ENCODE data around the gene YIPF2.

The YIPF2 gene

DNA sequence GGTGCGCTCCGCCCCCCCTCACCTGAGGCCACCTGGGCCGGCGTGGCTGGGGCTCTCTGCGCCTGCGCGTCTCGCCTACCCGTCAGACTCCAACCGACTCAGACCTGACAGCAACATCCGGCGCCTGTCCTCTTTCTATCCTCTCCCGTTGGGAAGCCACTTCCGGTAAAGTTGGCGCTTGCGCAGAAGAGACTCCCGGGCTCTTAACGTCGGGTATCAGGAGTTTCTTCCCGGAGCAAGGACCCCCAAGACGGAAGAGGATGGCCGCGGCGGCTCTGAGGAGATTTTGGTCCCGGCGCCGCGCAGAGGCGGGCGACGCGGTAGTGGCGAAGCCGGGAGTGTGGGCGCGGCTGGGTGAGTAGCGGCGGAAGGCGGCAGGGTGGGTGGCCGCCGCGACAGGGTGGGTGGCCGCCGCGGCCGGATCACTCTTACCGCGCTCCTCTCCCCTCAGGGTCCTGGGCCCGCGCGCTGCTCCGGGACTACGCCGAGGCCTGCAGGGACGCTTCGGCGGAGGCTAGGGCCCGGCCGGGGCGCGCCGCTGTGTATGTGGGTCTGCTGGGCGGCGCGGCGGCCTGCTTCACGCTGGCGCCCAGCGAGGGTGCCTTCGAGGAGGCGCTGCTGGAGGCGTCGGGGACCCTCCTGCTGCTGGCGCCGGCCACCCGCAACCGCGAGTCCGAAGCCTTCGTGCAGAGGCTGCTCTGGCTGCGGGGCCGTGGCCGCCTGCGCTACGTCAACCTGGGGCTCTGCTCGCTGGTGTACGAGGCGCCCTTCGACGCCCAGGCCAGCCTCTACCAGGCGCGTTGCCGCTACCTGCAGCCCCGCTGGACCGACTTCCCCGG is at the start of gene YIPF2, which contains the start of gene TIMM29:
Gene YIPF2, minus strand, starts transcription at position 77 of the 839 bp plus-strand sequence. CDS start 229 bp downstream, outside the sequence.
Gene TIMM29, plus strand, starts transcription at position 249 of the 839 bp plus-strand sequence. Its CDS starts 12 bp downstream, at position 261.
- in situ Hi-C loops (cut with MboI; ENCODE audit: low sequenced_read_pairs, unreplicated experiment): no loop called here
- TF ChIP-seq CTCF (IDR thresholded peaks at IDR 0.05; ENCODE audit: borderline replicate concordance, control extremely low read depth, extremely low read depth, insufficient read depth, missing control alignments): no peak
- peak; percentile 98 for DNase-seq (ENCODE audit: low spot score)

- no peak for TF ChIP-seq CTCF (IDR thresholded peaks at IDR 0.05; ENCODE audit: borderline replicate concordance, control extremely low read depth, extremely low read depth, insufficient read depth, missing control alignments)
- DNase-seq (ENCODE audit: low spot score): no peak
- in situ Hi-C loops (cut with MboI; ENCODE audit: low sequenced_read_pairs, unreplicated experiment): no loop called here
These were observed 49.3 kb upstream of the YIPF2 start for GRCh38 chr19:10977742-10978092.

- in situ Hi-C loops (cut with MboI; ENCODE audit: low sequenced_read_pairs, unreplicated experiment): no loop called here
- TF ChIP-seq CTCF (IDR thresholded peaks at IDR 0.05; ENCODE audit: borderline replicate concordance, control extremely low read depth, extremely low read depth, insufficient read depth, missing control alignments): no peak
- DNase-seq (ENCODE audit: low spot score): no peak
These were observed 47.9 kb upstream of the YIPF2 start for GRCh38 chr19:10976131-10976892.

DNA sequence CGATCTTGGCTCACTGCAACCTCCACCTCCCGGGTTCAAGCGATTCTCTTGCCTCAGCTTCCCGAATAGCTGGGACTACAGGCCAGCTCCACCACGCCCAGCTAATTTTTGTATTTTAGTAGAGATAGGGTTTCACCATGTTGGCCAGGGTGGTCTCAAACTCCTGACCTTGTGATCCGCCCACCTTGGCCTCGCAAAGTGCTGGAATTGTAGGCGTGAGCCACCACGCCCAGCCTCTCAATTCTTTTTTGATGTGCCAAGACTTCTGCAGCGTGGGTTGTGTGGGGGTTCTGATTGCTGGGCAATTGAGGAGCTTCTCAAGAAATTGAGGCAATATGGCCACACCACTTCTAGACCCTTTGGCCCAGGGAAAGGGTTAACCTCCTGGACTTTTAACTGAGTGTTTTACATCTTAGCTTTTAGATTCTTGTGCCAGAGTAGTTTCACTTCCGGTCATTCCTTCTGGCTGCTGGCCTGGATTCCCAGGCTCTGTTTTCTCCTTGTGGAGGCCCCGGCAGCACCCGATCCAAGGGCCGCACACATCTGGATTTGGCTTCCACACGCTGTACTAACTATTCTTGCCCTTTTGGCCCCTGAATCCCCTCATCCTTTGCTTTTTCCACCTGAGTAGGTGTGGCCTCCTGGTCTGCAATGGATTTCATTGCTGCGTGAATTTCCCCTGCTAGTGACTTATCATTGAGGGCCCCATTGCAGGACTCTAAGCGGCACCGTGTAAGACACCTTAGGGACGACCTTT is 47.1 kb upstream of the YIPF2 start:
- TF ChIP-seq CTCF (IDR thresholded peaks at IDR 0.05; ENCODE audit: borderline replicate concordance, control extremely low read depth, extremely low read depth, insufficient read depth, missing control alignments): no peak
- in situ Hi-C loops (cut with MboI; ENCODE audit: low sequenced_read_pairs, unreplicated experiment): no loop called here
- no peak for DNase-seq (ENCODE audit: low spot score)

GRCh38 chr19:10971107-10971726 is 42.8 kb upstream of the YIPF2 start:
- DNase-seq (ENCODE audit: low spot score): no peak
- in situ Hi-C loops (cut with MboI; ENCODE audit: low sequenced_read_pairs, unreplicated experiment): no loop called here
- TF ChIP-seq CTCF (IDR thresholded peaks at IDR 0.05; ENCODE audit: borderline replicate concordance, control extremely low read depth, extremely low read depth, insufficient read depth, missing control alignments): no peak
